Body of pancreas (tissue), 4 donors: Measurements from ENCODE around the gene GABRR1.

Experiments used
- POLR2A ChIP-seq, 3 donors: fragments of 450-650 bp; IDR thresholded peaks; one replicate each; pipeline ENCODE4 v1.6.1; 2016; ENCODE audit warnings: antibody characterized with exemption in 3 of 3, mild to moderate bottlenecking in 2 of 3
- TF ChIP-seq, protein P1 (sequence below), 7 experiments: fragments of 450-650 bp in 4 of 7; fragments of 200-600 bp in 3 of 7; sonication (generic) in 3 of 7; IDR thresholded peaks; one replicate each; pipeline ENCODE4 v1.5.1; 2016 to 2019; ENCODE audit warnings: antibody characterized with exemption in 7 of 7

GRCh38 chr6:89243331-89243629 is 26.1 kb upstream of the GABRR1 start:
- no peak for TF ChIP-seq POLR2A (IDR thresholded peaks at IDR 0.05)
- TF ChIP-seq, protein P1, sequence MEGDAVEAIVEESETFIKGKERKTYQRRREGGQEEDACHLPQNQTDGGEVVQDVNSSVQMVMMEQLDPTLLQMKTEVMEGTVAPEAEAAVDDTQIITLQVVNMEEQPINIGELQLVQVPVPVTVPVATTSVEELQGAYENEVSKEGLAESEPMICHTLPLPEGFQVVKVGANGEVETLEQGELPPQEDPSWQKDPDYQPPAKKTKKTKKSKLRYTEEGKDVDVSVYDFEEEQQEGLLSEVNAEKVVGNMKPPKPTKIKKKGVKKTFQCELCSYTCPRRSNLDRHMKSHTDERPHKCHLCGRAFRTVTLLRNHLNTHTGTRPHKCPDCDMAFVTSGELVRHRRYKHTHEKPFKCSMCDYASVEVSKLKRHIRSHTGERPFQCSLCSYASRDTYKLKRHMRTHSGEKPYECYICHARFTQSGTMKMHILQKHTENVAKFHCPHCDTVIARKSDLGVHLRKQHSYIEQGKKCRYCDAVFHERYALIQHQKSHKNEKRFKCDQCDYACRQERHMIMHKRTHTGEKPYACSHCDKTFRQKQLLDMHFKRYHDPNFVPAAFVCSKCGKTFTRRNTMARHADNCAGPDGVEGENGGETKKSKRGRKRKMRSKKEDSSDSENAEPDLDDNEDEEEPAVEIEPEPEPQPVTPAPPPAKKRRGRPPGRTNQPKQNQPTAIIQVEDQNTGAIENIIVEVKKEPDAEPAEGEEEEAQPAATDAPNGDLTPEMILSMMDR (IDR thresholded peaks at IDR 0.05): no peak
